Kidney epithelial cell (primary cell): Measurements from ENCODE around the gene CNTN5. TPM values are rescaled to one million over a fixed set of nuclear protein-coding genes. Genes with fewer than 3 reads are reported as not detected.

Experiments
- DNase-seq: peaks from one replicate; pipeline ENCODE4 v3.0.0-alpha.2; 2010; ENCODE audit warnings: low read depth
- H3K27me3 ChIP-seq: 2 replicates; pipeline ENCODE4 v1.6.0; 2011; ENCODE audit warnings: low read length; ENCODE audit not compliant: control insufficient read depth, insufficient read depth
- H3K36me3 ChIP-seq: 2 replicates; pipeline ENCODE4 v1.5.1; 2011; ENCODE audit warnings: low read length; ENCODE audit not compliant: control insufficient read depth, insufficient read depth
- H3K4me3 ChIP-seq: 2 replicates; pipeline ENCODE4 v1.5.1; 2011; ENCODE audit warnings: low read depth, mild to moderate bottlenecking, control low read depth, low read length
- total RNA-seq: library from RNA; depleted of rRNA; stranded (reverse); fragments of >200 nt; gene quantifications from 2 replicates; pipeline ENCODE4 v1.2.3, GENCODE V29; 2015
- TF ChIP-seq, protein P1 (sequence below): IDR thresholded peaks from 2 replicates; pipeline ENCODE4 v1.5.1; 2011; ENCODE audit warnings: mild to moderate bottlenecking, moderate library complexity, low read length, control low read depth, inconsistent platforms; ENCODE audit not compliant: insufficient read depth, poor library complexity, severe bottlenecking

CNTN5 gene
- total RNA-seq, 1 donor from 2014 or later: 0.29 TPM

- TF ChIP-seq, protein P1, sequence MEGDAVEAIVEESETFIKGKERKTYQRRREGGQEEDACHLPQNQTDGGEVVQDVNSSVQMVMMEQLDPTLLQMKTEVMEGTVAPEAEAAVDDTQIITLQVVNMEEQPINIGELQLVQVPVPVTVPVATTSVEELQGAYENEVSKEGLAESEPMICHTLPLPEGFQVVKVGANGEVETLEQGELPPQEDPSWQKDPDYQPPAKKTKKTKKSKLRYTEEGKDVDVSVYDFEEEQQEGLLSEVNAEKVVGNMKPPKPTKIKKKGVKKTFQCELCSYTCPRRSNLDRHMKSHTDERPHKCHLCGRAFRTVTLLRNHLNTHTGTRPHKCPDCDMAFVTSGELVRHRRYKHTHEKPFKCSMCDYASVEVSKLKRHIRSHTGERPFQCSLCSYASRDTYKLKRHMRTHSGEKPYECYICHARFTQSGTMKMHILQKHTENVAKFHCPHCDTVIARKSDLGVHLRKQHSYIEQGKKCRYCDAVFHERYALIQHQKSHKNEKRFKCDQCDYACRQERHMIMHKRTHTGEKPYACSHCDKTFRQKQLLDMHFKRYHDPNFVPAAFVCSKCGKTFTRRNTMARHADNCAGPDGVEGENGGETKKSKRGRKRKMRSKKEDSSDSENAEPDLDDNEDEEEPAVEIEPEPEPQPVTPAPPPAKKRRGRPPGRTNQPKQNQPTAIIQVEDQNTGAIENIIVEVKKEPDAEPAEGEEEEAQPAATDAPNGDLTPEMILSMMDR: no peak
- H3K36me3 ChIP-seq: no peaks in the 10 kb centered on the region
- no peak for DNase-seq
- no peak overlapping the region for H3K4me3 ChIP-seq
- no peaks in the 10 kb centered on the region for H3K27me3 ChIP-seq
Measured at GRCh38 chr11:99601179-99601578, 580.4 kb downstream of the CNTN5 start.

GRCh38 chr11:99614352-99614751 lies 593.6 kb downstream of the CNTN5 start:
- no peak for DNase-seq
- no peaks in the 10 kb centered on the region for H3K36me3 ChIP-seq
- no peaks in the 10 kb centered on the region for H3K27me3 ChIP-seq
- TF ChIP-seq, protein P1: no peak
- H3K4me3 ChIP-seq: no peak overlapping the region

- no peaks in the 10 kb centered on the region for H3K27me3 ChIP-seq
- H3K36me3 ChIP-seq: no peaks in the 10 kb centered on the region
- no peak for DNase-seq
- TF ChIP-seq, protein P1: no peak
- no peak overlapping the region for H3K4me3 ChIP-seq
Measured at GRCh38 chr11:99630629-99631028, 609.9 kb downstream of the CNTN5 start.

GRCh38 chr11:99631618-99632017 lies 610.9 kb downstream of the CNTN5 start:
- H3K36me3 ChIP-seq: no peaks in the 10 kb centered on the region
- TF ChIP-seq, protein P1: no peak
- no peaks in the 10 kb centered on the region for H3K27me3 ChIP-seq
- H3K4me3 ChIP-seq: no peak overlapping the region
- DNase-seq: no peak

DNA sequence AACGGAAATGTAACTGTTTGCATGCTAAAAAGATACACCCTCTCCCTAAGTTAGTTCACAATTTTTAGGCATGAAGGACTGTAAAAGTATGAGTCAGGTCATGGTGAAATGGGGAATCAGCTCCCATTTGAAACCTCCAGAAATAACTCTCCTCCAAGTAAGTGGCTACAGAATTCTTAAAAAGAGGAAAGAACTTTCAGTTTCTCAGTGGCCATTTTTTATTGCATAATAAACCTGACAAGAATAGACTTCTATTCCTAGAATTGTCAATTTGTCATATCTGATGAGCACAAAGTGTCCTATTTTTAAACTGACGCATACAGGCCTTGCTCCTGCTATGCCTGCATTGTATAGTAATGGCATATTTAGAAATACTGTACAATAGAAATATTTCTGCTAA lies 612.2 kb downstream of the CNTN5 start:
- H3K36me3 ChIP-seq: no peaks in the 10 kb centered on the region
- TF ChIP-seq, protein P1: no peak
- no peaks in the 10 kb centered on the region for H3K27me3 ChIP-seq
- no peak overlapping the region for H3K4me3 ChIP-seq
- DNase-seq: no peak

DNA sequence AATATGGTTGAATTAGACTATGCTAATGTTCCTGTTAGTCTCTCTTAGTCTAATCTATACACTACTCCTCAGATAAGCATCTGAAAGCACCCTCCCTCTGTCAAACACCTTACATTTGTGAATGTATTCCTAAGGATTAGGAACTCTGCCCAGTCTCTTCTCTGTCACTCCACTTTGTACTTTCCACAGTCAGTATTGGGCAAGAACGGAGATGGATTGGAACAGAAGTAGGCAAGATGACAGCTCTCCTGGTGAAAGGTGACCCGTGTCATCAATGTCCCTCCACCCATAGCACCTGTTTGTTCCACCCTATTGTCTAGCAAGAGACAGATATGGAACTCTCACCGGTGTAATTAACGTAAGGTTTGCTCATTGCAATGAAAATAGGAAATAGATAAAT lies 613.8 kb downstream of the CNTN5 start:
- no peaks in the 10 kb centered on the region for H3K27me3 ChIP-seq
- no peaks in the 10 kb centered on the region for H3K36me3 ChIP-seq
- TF ChIP-seq, protein P1: no peak
- H3K4me3 ChIP-seq: no peak overlapping the region
- no peak for DNase-seq
